ENCODE results near the gene CDH9. TPM values are rescaled to one million over a fixed set of nuclear protein-coding genes. Genes with fewer than 3 reads are reported as not detected.

Gene CDH9
- total and polyA plus RNA-seq, 9 of the 15 experiments (the other 6 are each of a cell fraction or from before 2014, with no cell fraction given) = not detected

DNA sequence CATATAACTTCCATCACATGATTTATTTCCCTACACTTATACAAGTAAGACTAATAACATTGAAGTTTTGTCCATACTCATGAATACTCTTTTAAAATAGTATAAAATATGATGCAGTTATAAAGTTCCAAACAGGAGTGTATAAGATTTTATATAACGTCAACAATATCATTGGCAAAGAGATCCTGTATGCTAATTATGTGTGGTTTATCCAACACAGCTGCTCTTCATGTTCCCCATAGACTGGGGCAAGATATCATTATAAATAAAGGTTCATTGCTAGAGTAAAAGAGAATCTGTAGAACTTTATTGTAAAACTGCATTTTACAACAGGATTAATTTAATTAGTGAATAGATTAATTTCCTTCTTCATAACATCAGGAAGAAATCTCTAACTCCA, 16.9 kb downstream of the CDH9 start (continued):
- TF ChIP-seq, protein P1, sequence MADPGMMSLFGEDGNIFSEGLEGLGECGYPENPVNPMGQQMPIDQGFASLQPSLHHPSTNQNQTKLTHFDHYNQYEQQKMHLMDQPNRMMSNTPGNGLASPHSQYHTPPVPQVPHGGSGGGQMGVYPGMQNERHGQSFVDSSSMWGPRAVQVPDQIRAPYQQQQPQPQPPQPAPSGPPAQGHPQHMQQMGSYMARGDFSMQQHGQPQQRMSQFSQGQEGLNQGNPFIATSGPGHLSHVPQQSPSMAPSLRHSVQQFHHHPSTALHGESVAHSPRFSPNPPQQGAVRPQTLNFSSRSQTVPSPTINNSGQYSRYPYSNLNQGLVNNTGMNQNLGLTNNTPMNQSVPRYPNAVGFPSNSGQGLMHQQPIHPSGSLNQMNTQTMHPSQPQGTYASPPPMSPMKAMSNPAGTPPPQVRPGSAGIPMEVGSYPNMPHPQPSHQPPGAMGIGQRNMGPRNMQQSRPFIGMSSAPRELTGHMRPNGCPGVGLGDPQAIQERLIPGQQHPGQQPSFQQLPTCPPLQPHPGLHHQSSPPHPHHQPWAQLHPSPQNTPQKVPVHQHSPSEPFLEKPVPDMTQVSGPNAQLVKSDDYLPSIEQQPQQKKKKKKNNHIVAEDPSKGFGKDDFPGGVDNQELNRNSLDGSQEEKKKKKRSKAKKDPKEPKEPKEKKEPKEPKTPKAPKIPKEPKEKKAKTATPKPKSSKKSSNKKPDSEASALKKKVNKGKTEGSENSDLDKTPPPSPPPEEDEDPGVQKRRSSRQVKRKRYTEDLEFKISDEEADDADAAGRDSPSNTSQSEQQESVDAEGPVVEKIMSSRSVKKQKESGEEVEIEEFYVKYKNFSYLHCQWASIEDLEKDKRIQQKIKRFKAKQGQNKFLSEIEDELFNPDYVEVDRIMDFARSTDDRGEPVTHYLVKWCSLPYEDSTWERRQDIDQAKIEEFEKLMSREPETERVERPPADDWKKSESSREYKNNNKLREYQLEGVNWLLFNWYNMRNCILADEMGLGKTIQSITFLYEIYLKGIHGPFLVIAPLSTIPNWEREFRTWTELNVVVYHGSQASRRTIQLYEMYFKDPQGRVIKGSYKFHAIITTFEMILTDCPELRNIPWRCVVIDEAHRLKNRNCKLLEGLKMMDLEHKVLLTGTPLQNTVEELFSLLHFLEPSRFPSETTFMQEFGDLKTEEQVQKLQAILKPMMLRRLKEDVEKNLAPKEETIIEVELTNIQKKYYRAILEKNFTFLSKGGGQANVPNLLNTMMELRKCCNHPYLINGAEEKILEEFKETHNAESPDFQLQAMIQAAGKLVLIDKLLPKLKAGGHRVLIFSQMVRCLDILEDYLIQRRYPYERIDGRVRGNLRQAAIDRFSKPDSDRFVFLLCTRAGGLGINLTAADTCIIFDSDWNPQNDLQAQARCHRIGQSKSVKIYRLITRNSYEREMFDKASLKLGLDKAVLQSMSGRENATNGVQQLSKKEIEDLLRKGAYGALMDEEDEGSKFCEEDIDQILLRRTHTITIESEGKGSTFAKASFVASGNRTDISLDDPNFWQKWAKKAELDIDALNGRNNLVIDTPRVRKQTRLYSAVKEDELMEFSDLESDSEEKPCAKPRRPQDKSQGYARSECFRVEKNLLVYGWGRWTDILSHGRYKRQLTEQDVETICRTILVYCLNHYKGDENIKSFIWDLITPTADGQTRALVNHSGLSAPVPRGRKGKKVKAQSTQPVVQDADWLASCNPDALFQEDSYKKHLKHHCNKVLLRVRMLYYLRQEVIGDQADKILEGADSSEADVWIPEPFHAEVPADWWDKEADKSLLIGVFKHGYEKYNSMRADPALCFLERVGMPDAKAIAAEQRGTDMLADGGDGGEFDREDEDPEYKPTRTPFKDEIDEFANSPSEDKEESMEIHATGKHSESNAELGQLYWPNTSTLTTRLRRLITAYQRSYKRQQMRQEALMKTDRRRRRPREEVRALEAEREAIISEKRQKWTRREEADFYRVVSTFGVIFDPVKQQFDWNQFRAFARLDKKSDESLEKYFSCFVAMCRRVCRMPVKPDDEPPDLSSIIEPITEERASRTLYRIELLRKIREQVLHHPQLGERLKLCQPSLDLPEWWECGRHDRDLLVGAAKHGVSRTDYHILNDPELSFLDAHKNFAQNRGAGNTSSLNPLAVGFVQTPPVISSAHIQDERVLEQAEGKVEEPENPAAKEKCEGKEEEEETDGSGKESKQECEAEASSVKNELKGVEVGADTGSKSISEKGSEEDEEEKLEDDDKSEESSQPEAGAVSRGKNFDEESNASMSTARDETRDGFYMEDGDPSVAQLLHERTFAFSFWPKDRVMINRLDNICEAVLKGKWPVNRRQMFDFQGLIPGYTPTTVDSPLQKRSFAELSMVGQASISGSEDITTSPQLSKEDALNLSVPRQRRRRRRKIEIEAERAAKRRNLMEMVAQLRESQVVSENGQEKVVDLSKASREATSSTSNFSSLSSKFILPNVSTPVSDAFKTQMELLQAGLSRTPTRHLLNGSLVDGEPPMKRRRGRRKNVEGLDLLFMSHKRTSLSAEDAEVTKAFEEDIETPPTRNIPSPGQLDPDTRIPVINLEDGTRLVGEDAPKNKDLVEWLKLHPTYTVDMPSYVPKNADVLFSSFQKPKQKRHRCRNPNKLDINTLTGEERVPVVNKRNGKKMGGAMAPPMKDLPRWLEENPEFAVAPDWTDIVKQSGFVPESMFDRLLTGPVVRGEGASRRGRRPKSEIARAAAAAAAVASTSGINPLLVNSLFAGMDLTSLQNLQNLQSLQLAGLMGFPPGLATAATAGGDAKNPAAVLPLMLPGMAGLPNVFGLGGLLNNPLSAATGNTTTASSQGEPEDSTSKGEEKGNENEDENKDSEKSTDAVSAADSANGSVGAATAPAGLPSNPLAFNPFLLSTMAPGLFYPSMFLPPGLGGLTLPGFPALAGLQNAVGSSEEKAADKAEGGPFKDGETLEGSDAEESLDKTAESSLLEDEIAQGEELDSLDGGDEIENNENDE (IDR thresholded peaks at IDR 0.05; ENCODE audit: low read depth, low read length) = no peak
- TF ChIP-seq, protein P2, sequence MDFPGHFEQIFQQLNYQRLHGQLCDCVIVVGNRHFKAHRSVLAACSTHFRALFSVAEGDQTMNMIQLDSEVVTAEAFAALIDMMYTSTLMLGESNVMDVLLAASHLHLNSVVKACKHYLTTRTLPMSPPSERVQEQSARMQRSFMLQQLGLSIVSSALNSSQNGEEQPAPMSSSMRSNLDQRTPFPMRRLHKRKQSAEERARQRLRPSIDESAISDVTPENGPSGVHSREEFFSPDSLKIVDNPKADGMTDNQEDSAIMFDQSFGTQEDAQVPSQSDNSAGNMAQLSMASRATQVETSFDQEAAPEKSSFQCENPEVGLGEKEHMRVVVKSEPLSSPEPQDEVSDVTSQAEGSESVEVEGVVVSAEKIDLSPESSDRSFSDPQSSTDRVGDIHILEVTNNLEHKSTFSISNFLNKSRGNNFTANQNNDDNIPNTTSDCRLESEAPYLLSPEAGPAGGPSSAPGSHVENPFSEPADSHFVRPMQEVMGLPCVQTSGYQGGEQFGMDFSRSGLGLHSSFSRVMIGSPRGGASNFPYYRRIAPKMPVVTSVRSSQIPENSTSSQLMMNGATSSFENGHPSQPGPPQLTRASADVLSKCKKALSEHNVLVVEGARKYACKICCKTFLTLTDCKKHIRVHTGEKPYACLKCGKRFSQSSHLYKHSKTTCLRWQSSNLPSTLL (IDR thresholded peaks at IDR 0.05) = no peak
